ENCODE results near the gene MAEL. TPM values are rescaled to one million over a fixed set of nuclear protein-coding genes. Genes with fewer than 3 reads are reported as not detected.

Gene MAEL
- polyA plus RNA-seq, 4 donors, result 0.10 TPM; not detected in 3

GRCh38 chr1:167064621-167065020 lies 75.5 kb downstream of the MAEL start:
- 84 to 89% (median 85%) methylated on average over 9 of the region's 9 CpGs for WGBS, 3 donors
- H3K4me1 ChIP-seq (ENCODE audit: control insufficient read depth in 3 of 3, insufficient read depth in 2 of 3, low read depth in 1 of 3, low read length in 2 of 3), result peaks cover 0 to 4% (median 0%) of the 10 kb centered on the region in 3 donors
- H3K36me3 ChIP-seq (ENCODE audit: control insufficient read depth in 3 of 3, insufficient read depth in 2 of 3, low read depth in 1 of 3, low read length in 3 of 3), result peaks cover 0 to 38% (median 9%) of the 10 kb centered on the region in 3 donors
- H3K27me3 ChIP-seq (ENCODE audit: control insufficient read depth in 3 of 3, insufficient read depth in 3 of 3, low read length in 3 of 3), result no peaks in the 10 kb centered on the region
- H3K27ac ChIP-seq (ENCODE audit: low read depth in 1 of 3, low read length in 2 of 3), result no peak overlapping the region
- H3K9me3 ChIP-seq (ENCODE audit: control insufficient read depth in 2 of 2, insufficient read depth in 1 of 2, low read depth in 1 of 2, low read length in 1 of 2), result no peaks in the 10 kb centered on the region
- no peak overlapping the region for H3K4me3 ChIP-seq (ENCODE audit: low read depth in 1 of 3, low read length in 3 of 3)
- FAIRE-seq, result no peak
- no peak for DNase-seq

GRCh38 chr1:167065471-167065870 lies 76.4 kb downstream of the MAEL start:
- peak; percentile 51 to 76 for DNase-seq
- H3K27me3 ChIP-seq (ENCODE audit: control insufficient read depth in 3 of 3, insufficient read depth in 3 of 3, low read length in 3 of 3), result no peaks in the 10 kb centered on the region
- no peak overlapping the region for H3K4me3 ChIP-seq (ENCODE audit: low read depth in 1 of 3, low read length in 3 of 3)
- peaks cover 0 to 4% (median 0%) of the 10 kb centered on the region in 3 donors for H3K4me1 ChIP-seq (ENCODE audit: control insufficient read depth in 3 of 3, insufficient read depth in 2 of 3, low read depth in 1 of 3, low read length in 2 of 3)
- 14 to 70% (median 28%) methylated on average over 8 of the region's 8 CpGs for WGBS, 3 donors
- peaks cover 0 to 35% (median 9%) of the 10 kb centered on the region in 3 donors for H3K36me3 ChIP-seq (ENCODE audit: control insufficient read depth in 3 of 3, insufficient read depth in 2 of 3, low read depth in 1 of 3, low read length in 3 of 3)
- no peaks in the 10 kb centered on the region for H3K9me3 ChIP-seq (ENCODE audit: control insufficient read depth in 2 of 2, insufficient read depth in 1 of 2, low read depth in 1 of 2, low read length in 1 of 2)
- H3K27ac ChIP-seq (ENCODE audit: low read depth in 1 of 3, low read length in 2 of 3), result peak overlapping the region in 1 of 3 donors; percentile 70
- no peak for FAIRE-seq

GRCh38 chr1:167066333-167067122 lies 77.4 kb downstream of the MAEL start:
- Histone ChIP-seq H3K36me3 (ENCODE audit: control insufficient read depth in 3 of 3, insufficient read depth in 2 of 3, low read depth in 1 of 3, low read length in 3 of 3) (peaks cover 0 to 42% (median 9%) of the 10 kb centered on the region in 3 donors), H3K4me1 (ENCODE audit: control insufficient read depth in 3 of 3, insufficient read depth in 2 of 3, low read depth in 1 of 3, low read length in 2 of 3) (peaks cover 0 to 4% (median 0%) of the 10 kb centered on the region in 3 donors), H3K27me3 (ENCODE audit: control insufficient read depth in 3 of 3, insufficient read depth in 3 of 3, low read length in 3 of 3) (no peaks in the 10 kb centered on the region), H3K4me3 (ENCODE audit: low read depth in 1 of 3, low read length in 3 of 3) (peak overlapping the region in 1 of 3 donors; percentile 20), H3K27ac (ENCODE audit: low read depth in 1 of 3, low read length in 2 of 3) (peak overlapping the region in 1 of 3 donors; percentile 60), H3K9me3 (ENCODE audit: control insufficient read depth in 2 of 2, insufficient read depth in 1 of 2, low read depth in 1 of 2, low read length in 1 of 2) (no peaks in the 10 kb centered on the region)
- no peak for FAIRE-seq
- peak; percentile 70 to 86 for DNase-seq
- WGBS, 3 donors, result 8 to 10% (median 9%) methylated on average over 31 of the region's 31 CpGs

- no peak for FAIRE-seq
Observed at GRCh38 chr1:167067904-167068303, 78.8 kb downstream of the MAEL start.

GRCh38 chr1:167068761-167069160 lies 79.7 kb downstream of the MAEL start:
- WGBS, 3 donors, result 87 to 91% (median 90%) methylated on average over 13 of the region's 13 CpGs
- DNase-seq (no peak), FAIRE-seq (no peak)
- H3K4me1 ChIP-seq (ENCODE audit: control insufficient read depth in 3 of 3, insufficient read depth in 2 of 3, low read depth in 1 of 3, low read length in 2 of 3), result peaks cover 0 to 4% (median 0%) of the 10 kb centered on the region in 3 donors
- no peak overlapping the region for H3K4me3 ChIP-seq (ENCODE audit: low read depth in 1 of 3, low read length in 3 of 3)
- H3K27me3 ChIP-seq (ENCODE audit: control insufficient read depth in 3 of 3, insufficient read depth in 3 of 3, low read length in 3 of 3), result no peaks in the 10 kb centered on the region
- H3K27ac ChIP-seq (ENCODE audit: low read depth in 1 of 3, low read length in 2 of 3), result no peak overlapping the region
- H3K36me3 ChIP-seq (ENCODE audit: control insufficient read depth in 3 of 3, insufficient read depth in 2 of 3, low read depth in 1 of 3, low read length in 3 of 3), result peaks cover 0 to 39% (median 11%) of the 10 kb centered on the region in 3 donors
- H3K9me3 ChIP-seq (ENCODE audit: control insufficient read depth in 2 of 2, insufficient read depth in 1 of 2, low read depth in 1 of 2, low read length in 1 of 2), result no peaks in the 10 kb centered on the region

More at GRCh38 chr1:167067904-167068303, 78.8 kb downstream of the MAEL start:
- Histone ChIP-seq H3K9me3 (ENCODE audit: control insufficient read depth in 2 of 2, insufficient read depth in 1 of 2, low read depth in 1 of 2, low read length in 1 of 2) (no peaks in the 10 kb centered on the region), H3K27ac (ENCODE audit: low read depth in 1 of 3, low read length in 2 of 3) (no peak overlapping the region), H3K27me3 (ENCODE audit: control insufficient read depth in 3 of 3, insufficient read depth in 3 of 3, low read length in 3 of 3) (no peaks in the 10 kb centered on the region), H3K4me3 (ENCODE audit: low read depth in 1 of 3, low read length in 3 of 3) (no peak overlapping the region), H3K36me3 (ENCODE audit: control insufficient read depth in 3 of 3, insufficient read depth in 2 of 3, low read depth in 1 of 3, low read length in 3 of 3) (peaks cover 0 to 41% (median 10%) of the 10 kb centered on the region in 3 donors), H3K4me1 (ENCODE audit: control insufficient read depth in 3 of 3, insufficient read depth in 2 of 3, low read depth in 1 of 3, low read length in 2 of 3) (peaks cover 0 to 4% (median 0%) of the 10 kb centered on the region in 3 donors)
- 75 to 82% (median 79%) methylated on average over 3 of the region's 3 CpGs for WGBS, 3 donors
- no peak for DNase-seq

- FAIRE-seq (no peak), DNase-seq (no peak)
- Histone ChIP-seq H3K36me3 (ENCODE audit: control insufficient read depth in 3 of 3, insufficient read depth in 2 of 3, low read depth in 1 of 3, low read length in 3 of 3) (peaks cover 0 to 42% (median 19%) of the 10 kb centered on the region in 3 donors), H3K4me3 (ENCODE audit: low read depth in 1 of 3, low read length in 3 of 3) (no peak overlapping the region), H3K4me1 (ENCODE audit: control insufficient read depth in 3 of 3, insufficient read depth in 2 of 3, low read depth in 1 of 3, low read length in 2 of 3) (peaks cover 0 to 4% (median 4%) of the 10 kb centered on the region in 3 donors), H3K27ac (ENCODE audit: low read depth in 1 of 3, low read length in 2 of 3) (no peak overlapping the region), H3K27me3 (ENCODE audit: control insufficient read depth in 3 of 3, insufficient read depth in 3 of 3, low read length in 3 of 3) (no peaks in the 10 kb centered on the region), H3K9me3 (ENCODE audit: control insufficient read depth in 2 of 2, insufficient read depth in 1 of 2, low read depth in 1 of 2, low read length in 1 of 2) (no peaks in the 10 kb centered on the region)
- WGBS, 3 donors, result 95 to 99% (median 96%) methylated on average over 8 of the region's 8 CpGs
Observed at GRCh38 chr1:167071286-167071685, 82.2 kb downstream of the MAEL start.

Other genes with a start within 250 kb of the MAEL start
- 10 to 100 TPM in 2 of 4 donors, 1 to 10 TPM in 2; 4.5 to 26.4 (median 7.8) TPM for gene POGK, start 149.8 kb upstream of the MAEL start, polyA plus RNA-seq
- gene TADA1, start 113.0 kb upstream of the MAEL start, polyA plus RNA-seq, result 10 to 100 TPM in 2 of 4 donors, 1 to 10 TPM in 2; 9.0 to 17.4 (median 11.3) TPM
- gene ILDR2, start 13.7 kb upstream of the MAEL start, polyA plus RNA-seq, result under 1 TPM in 2 of 4 donors, not detected in 2; 0.34 to 0.49 TPM
- 100 to 1,000 TPM in 2 of 4 donors, 10 to 100 TPM in 2; 30.9 to 114 (median 92.9) TPM for gene GPA33, start 101.1 kb downstream of the MAEL start, polyA plus RNA-seq
- under 1 TPM in 3 of 4 donors, not detected in 1; 0.07 to 0.32 (median 0.27) TPM for gene STYXL2, start 104.8 kb downstream of the MAEL start, polyA plus RNA-seq
- gene POU2F1, start 231.6 kb downstream of the MAEL start, polyA plus RNA-seq, result 1 to 10 TPM in 3 of 4 donors, under 1 TPM in 1; 0.81 to 8.9 (median 2.3) TPM